Measurements from ENCODE around the gene THAP5. TPM values are rescaled to one million over a fixed set of nuclear protein-coding genes. Genes with fewer than 3 reads are reported as not detected.

The THAP5 gene
- total RNA-seq, 2 donors from 2014 or later: 23.3 to 28.9 TPM

DNA sequence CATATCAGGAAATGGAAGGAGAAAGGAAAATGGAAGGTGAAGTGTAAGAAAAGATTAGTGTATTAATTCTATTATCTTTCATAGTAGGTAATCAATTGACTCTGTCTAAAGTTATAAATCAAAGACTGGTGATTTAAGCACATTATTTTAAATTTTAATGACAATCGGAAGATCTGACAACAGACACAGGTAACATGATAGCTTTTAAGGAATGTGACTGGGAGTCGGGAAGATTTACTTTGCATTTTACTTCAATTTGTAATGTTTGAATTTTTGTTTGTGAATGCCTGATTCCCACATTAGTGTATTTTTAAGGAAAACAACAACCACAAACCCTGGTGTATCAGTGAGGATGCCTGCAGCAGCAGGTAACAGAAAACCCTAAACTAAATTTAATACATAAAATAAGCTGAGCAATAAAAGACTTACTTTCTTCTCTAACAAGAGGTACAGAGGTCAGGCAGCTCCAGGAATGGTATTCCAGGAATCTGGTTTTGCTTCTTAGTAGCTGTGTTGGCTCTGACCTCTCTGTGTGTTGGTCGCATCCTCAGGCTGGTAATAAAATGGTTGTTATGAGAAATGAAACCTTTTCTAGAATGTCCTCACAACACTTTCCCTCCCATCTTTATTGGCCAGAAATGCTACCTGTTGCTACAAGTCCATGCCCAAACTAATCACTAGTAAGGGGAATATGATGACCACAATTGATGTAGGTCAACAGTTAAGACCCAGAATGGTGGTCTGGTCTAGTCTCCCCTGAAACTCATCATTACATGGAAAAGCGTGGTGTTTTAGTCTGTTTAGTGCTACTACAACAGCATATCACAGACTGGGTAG lies 12.4 kb upstream of the THAP5 start:
- Histone ChIP-seq H3K36me3 (peaks cover 21% of the 10 kb centered on the region), H3K27ac (no peak overlapping the region), H3K4me1 (no peaks in the 10 kb centered on the region), H3K4me3 (no peak overlapping the region), H3K27me3 (no peaks in the 10 kb centered on the region), H3K9me3 (no peaks in the 10 kb centered on the region)
- no peak for DNase-seq (ENCODE audit: low spot score)
- TF ChIP-seq, protein P1, sequence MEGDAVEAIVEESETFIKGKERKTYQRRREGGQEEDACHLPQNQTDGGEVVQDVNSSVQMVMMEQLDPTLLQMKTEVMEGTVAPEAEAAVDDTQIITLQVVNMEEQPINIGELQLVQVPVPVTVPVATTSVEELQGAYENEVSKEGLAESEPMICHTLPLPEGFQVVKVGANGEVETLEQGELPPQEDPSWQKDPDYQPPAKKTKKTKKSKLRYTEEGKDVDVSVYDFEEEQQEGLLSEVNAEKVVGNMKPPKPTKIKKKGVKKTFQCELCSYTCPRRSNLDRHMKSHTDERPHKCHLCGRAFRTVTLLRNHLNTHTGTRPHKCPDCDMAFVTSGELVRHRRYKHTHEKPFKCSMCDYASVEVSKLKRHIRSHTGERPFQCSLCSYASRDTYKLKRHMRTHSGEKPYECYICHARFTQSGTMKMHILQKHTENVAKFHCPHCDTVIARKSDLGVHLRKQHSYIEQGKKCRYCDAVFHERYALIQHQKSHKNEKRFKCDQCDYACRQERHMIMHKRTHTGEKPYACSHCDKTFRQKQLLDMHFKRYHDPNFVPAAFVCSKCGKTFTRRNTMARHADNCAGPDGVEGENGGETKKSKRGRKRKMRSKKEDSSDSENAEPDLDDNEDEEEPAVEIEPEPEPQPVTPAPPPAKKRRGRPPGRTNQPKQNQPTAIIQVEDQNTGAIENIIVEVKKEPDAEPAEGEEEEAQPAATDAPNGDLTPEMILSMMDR (IDR thresholded peaks at IDR 0.05): no peak

DNA sequence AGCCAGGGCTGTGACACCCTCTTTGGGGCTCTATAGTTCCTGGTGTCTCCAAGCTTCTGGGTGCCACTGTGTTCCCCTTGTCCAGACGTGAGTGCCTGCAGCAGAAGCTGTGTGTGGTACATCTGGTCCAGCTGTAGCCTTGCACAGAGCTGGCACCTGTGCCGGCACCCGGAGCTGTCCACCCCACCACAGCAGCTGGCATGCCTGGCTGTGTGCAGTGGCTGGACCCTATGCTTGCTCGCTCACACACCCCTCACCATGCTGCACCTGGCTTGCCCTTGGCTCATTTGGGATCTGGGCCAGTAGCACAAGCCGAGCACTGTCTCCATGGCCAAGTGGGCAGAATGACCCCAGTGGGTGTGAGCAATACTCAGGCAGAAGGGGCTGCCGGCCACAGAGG lies 10.8 kb upstream of the THAP5 start:
- Histone ChIP-seq H3K9me3 (no peaks in the 10 kb centered on the region), H3K36me3 (peaks cover 21% of the 10 kb centered on the region), H3K27me3 (no peaks in the 10 kb centered on the region), H3K4me3 (no peak overlapping the region), H3K27ac (no peak overlapping the region), H3K4me1 (no peaks in the 10 kb centered on the region)
- TF ChIP-seq, protein P1 (IDR thresholded peaks at IDR 0.05): no peak
- no peak for DNase-seq (ENCODE audit: low spot score)

DNA sequence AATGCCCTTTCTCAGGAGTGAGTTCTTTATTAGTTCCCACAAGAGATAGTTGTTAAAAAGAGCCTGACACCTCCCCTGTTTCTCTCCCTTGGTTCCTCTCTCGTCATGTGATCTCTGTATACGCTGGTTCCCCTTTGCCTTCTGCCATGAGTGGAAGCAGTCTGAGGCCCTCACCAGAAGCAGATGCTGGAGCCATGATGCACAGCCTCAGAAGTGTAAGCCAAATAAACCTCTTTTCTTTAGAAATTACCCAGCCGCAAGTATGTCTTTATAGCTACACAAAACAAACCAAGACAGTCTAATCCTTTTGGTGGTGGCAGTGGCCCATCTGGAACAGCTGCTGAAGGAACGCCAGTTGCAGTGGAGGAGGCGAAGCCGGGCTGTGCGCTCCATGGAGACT lies 9.4 kb upstream of the THAP5 start:
- no peak overlapping the region for H3K27ac ChIP-seq
- no peaks in the 10 kb centered on the region for H3K27me3 ChIP-seq
- TF ChIP-seq, protein P1 (IDR thresholded peaks at IDR 0.05): no peak
- DNase-seq (ENCODE audit: low spot score): no peak
- no peaks in the 10 kb centered on the region for H3K9me3 ChIP-seq
- H3K4me3 ChIP-seq: no peak overlapping the region
- peaks cover 0 to under 1% of the 10 kb centered on the region in 2 donors for H3K4me1 ChIP-seq
- H3K36me3 ChIP-seq: peaks cover 21% of the 10 kb centered on the region

DNA sequence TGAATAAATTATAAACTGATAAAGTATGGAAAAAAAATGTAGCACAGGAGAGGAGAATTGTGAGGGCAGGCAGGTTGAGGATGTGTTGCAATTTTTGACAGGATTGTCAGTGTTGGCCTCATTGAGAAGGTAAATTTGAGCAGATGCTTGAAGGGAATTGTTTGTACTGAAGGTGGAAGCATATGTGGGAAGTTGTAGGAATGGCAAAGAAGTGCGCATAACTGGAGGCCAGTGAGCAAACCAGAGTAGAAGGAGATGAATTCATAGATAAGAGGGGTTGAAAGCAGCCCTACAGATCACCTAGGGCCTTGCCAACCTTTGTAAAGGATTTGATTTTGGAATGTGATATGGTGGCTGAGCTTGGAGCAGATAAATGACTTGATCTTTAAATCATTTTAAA lies 6.6 kb upstream of the THAP5 start:
- Histone ChIP-seq H3K4me1 (peaks cover 0 to 13% of the 10 kb centered on the region in 2 donors), H3K9me3 (no peaks in the 10 kb centered on the region), H3K36me3 (peaks cover 34% of the 10 kb centered on the region), H3K4me3 (no peak overlapping the region), H3K27me3 (no peaks in the 10 kb centered on the region), H3K27ac (no peak overlapping the region)
- DNase-seq (ENCODE audit: low spot score): no peak
- TF ChIP-seq, protein P1 (IDR thresholded peaks at IDR 0.05): no peak

DNA sequence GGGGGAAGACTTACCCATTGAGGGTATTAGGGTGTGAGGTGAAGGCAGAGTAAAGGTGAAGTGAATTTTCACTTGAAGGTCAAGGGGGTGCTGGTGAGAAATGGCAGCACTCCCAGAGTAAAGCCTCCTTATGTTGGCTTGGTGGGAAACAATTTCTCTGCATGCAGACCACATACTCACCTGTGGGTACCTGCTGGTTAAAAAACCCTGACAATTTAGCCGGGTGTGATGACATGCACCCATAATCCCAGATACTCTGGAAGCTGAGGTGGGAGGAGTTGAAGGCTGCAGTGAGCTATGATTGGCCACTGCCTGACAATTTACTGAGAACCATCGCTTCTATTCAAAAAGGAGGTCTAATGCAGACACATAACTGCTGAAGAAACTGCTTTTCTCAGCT lies 5.7 kb upstream of the THAP5 start:
- TF ChIP-seq, protein P1 (IDR thresholded peaks at IDR 0.05): no peak

More for the DNA sequence above, 5.7 kb upstream of the THAP5 start:
- no peak for DNase-seq (ENCODE audit: low spot score)
- Histone ChIP-seq H3K4me3 (no peak overlapping the region), H3K36me3 (peaks cover 32% of the 10 kb centered on the region), H3K4me1 (peaks cover 0 to 15% of the 10 kb centered on the region in 2 donors), H3K27me3 (no peaks in the 10 kb centered on the region), H3K27ac (no peak overlapping the region), H3K9me3 (no peaks in the 10 kb centered on the region)
